GM21423 (cell line): ENCODE data around the gene PANX2.

Experiments
- ATAC-seq: cut with Tn5 transposase; IDR thresholded peaks from one replicate; pipeline ENCODE4 v1.9.1; 2021; ENCODE audit warnings: mild to moderate bottlenecking, moderate library complexity; ENCODE audit not compliant: unreplicated experiment

The PANX2 gene

DNA sequence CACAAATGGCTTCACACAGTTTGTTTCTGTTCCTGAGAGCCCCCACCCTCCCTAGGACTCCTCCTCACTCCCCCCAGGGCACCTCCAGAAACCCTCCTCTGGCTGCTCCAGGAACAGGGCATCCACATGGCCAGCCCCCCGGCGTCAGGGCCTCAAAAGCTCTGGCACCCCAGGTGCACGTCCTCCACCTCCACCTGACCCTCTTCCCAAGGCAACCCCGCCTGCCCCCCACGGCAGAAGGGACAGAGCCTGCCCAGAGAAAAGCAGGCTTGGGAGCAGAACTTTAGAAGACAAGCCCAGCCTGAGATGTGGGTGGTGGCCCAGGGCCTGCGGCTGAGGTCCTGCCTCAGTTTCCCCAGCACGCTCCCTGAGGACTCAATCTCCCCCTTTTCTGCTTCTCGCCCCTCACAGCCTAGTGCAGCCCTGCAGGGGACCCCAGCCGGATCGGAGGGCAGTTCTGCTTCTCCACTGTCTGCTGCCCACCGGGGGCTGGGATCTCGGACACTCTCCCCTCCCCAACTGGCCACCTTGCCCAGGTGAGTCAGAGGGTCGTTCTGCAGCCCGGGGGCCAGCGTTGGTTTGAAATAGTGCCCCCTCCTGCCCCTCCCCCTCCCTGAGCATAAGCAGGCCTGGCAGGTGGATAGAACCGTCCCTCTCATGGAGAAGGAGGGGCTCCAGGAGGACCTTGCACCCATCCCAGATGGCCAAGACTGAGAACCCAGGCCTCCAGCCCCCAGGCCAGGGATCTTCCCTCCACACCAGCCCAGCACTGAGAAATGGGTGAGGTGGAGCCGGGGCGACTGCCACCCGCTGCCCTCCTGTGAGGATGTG, 12.8 kb downstream of the PANX2 start:
- ATAC-seq: no peak

DNA sequence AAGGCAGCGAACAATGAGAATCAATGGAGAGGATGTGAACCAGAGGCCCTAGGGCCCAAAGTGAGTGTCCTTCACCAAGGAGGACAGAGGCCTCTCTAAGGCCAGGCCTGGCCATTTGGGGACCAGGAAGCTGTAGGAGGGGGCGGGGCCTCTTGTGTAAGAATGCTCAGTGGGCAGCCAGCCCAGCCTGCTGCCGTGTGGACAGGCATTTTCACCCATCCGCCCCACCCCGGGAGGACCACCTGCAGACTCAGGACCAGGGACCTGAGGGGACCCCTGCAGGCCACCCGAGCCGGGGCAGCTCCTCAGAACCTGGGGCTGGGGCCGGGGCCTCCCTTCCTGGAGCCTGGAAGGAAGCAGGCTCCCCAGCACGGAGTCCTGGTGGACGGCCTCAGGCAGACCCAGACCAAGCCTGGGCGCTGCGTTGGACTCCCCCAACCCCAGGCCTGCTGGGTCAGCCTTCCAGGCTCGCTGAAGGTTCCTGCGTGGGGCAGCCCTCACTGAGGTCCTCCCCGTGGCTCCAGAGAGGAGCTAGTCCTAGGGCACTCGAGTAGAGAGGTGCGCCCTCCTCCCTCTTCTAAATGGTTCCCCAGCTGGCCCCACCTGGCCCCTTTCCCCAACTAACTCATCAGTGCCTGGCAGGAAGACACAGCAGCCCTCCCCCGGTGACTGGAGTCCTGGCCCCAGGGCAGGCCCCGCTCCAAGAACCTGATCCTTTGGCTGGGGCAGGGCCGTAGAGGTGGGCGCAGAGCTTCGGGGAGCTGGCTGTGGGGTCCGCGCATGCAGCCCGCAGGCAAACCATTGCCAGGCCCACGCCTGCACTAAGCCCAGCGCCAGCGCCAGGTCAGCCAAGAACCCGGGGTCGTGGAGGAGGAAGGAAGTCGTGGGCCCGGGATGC, 13.7 kb downstream of the PANX2 start:
- no peak for ATAC-seq

DNA sequence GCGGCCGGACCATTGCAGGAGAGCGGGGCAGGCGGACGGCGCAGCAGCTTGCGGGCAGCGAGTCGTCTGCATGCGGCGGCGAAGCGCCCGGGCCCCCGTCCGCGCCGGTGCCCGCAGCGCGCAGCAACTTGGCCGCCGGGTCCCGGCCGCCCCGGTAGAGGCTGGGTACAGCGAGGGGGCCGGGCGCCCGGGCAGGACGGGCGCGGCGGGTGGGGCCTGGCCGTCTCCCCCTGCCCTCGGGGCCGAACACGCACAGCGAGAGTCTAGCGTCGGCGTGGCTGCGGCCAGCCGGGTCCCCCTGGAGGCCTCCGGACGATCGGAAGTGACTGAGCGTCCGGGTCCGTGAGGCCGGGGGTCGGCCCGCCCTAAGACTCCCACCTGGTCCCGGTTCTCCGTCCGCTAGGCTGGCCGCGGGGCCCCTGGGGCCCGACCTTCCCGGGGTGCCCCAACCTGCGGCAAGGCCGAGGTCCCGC, 14.4 kb downstream of the PANX2 start:
- ATAC-seq: no peak

DNA sequence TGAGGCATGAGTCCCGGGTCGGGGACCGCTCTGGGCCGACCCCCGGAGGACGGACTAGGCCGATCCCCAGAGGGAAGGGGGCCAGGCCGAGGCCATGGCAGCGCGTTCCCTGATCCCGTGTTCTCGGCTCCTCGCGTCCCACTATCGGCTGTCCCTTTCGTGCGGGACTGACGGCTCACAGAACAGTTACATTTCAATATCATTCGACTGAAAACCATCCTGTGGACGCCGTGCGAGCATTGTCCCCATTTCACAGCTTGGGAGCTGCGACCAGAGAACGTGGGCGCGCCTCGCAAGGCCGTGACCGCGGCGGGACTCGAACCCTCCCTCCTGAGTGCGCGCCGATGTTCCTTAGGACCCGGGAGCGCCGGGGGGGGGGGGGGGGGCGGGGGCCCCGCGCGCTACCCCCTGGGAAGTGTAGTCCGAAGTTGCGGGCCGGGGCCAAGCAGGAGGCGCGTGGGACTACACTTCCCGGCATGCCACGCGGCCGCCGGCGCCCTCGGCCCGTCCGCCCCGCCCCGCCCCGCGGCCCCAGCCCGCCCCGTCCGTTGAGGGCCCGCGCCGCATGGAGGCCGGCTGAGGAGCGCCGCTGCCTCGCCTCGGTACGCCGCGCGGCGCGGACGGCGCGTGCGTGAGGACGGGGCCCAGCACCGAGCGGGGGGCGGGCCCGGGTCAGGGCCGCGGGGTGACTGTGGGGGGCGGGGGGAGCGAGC, 15.0 kb downstream of the PANX2 start, which contains the start of gene TRABD:
Gene TRABD, plus strand, starts transcription at position 539 of the 713 bp plus-strand sequence. CDS start 7,148 bp downstream, outside the sequence.
- peak; percentile 39 for ATAC-seq

DNA sequence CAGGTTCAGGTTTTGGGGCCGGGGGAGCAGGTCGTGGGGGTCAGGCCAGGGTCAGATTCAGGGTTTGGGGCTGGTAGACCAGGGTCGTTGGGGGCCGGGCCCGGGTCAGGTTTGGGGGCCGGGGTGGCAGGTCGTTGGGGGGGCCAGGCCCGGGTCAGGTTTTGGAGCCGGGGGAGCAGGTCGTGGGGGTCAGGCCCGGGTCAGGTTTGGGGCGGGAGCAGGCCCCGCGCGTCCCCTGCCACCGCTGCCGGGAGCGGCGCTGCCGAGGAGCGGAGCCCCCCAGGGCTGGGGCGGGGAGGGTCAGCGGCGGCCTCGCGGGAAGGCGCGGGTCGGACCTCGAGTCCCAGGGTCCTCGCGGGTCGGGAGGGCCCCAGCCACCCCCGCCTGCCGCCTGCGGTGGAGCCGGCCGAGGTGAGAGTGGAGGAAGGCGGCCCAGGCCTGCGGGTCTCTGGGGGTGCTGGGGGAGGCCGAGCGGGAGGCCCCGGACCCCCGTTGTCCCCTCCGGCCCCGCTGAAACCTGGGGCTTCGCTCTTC, 15.7 kb downstream of the PANX2 start:
- ATAC-seq: no peak

DNA sequence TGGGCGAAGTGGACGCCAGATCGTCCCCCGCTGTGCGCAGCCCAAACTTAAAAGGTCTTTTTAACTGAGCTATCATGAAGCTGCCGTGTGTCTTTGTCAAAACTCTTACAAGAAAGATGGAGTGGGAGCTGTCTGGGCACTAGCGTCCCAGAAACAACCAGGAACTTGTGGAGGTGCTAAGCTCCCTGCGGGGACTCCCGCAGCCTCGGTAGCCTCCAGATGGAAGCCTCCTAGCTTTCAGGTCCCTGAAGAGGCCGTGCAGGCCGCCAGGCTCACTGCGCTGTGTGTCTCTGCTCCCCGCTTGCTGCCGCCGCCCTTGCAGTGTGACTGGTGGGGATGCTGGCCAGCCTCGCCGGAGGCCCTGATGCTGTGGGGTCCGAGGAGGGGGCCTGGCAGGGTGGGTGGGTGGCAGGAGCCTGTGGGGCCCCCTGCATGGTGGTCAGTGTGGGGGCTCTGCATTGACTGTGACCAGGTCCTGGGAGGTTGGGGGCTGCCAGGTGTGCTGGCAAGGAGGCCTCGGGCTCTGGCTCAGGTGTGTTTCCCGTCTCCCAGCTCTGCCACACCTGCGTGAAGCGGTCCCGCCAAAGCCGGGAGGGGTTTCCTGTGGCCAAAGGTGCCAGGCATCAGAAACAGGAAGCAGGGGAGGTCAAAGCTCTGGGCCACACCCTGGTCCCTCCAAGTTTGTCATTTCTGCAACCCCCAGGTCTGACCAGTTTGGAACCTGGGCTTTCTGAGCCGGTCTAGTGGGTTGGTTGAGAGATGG, 16.4 kb downstream of the PANX2 start:
- no peak for ATAC-seq

DNA sequence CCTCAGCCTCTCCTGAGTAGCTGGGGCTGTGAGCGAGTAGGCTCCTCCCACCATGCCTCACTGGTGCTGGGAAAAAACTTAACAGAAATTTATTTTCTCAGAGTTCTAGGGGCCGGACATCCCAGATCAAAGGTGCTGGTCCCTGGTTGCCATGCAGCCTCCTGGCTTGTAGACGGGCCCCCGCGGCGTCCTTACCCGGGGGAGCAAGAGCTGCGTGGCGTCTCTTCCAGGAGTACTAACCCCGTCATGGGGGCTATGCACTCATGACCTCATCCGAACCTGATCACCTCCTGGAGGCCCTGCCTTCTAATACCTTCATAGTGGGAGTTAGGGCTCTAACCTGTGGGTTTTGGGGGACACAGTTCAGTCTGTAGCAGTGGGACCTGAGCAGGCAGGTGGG, 17.8 kb downstream of the PANX2 start:
- no peak for ATAC-seq

DNA sequence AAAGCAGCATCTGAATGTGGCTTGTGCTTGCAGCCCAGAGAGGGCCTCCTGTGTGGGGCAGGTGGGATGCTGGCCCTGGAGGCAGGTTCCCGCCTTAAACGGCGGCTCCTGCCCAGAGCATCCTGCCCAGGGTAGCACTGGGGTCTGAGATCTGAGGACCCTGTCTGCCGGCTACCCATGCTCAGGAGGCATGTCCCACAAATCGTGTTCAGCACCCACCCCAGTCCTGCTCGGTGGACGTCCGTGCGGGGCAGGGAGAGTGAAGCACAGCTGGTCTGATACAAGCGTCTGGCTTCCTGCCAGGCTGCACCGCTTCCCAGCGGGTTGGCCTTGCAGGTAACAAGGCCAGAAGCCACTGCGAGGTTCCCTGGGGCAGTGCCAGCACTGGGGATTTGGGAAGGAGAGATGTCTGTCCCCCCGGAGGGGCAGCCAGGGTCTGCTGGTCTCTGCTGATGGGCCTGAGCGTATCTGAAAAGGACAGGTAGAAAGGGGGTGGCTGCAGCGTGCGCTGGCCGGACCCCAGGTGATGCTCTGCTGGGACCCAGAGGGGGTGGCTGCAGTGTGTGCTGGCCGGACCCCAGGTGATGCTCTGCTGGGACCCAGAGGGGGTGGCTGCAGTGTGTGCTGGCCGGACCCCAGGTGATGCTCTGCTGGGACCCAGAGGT, 18.8 kb downstream of the PANX2 start:
- no peak for ATAC-seq

DNA sequence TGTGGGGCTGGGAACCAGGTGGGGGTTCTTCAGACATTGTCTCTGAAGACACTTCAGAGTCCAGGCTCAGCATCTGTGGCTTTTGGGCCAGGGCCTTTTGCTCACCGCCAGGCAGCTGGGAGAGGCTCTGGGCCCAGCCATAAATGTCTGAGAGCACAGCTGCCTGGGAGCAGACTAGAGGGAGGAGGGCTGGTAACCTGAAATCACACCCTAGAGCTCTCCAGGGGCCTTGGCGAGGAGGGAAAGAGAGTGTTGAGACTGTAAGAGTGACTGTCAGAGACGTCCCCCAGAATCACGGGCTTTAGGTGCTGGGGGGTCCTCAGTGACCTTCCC, 19.3 kb downstream of the PANX2 start:
- peak; percentile 0 for ATAC-seq

DNA sequence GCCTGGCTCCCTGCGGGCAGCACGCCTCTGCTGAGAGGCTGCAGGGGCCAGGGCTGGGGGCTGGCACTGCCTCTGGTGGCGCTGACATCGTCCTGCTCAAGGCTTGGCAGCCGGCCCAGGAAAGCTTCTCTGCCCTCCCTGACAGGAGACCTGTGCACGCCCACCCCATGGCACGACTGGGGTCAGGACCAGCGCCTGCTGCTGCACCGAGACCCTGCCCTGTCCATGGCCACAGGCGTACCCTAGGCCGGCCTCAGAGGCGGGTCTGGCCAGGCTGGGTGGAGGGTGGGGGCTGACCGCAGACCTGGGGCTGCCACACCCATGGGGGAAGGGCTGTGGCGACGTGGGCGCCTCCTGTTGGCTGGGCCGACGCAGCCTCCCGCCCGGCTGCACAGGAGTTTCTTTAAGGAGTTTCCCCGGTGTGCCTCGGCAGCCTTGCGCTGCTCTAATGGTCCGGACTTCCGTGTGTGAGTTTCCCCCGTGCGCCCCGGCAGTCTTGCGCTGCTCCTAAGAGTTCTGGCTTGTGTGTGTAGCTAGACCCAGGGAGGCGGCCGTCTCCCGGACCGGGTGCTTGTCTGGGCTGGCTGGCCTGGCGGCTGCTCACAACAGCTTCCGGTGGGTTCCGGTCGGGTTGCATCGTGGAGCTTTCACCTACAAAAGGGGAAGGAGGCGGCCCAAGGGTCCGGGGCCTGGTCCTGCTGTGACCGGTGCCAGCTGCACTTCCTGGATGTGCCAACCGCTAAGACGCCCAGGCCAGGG, 19.8 kb downstream of the PANX2 start:
- peak; percentile 38 for ATAC-seq

DNA sequence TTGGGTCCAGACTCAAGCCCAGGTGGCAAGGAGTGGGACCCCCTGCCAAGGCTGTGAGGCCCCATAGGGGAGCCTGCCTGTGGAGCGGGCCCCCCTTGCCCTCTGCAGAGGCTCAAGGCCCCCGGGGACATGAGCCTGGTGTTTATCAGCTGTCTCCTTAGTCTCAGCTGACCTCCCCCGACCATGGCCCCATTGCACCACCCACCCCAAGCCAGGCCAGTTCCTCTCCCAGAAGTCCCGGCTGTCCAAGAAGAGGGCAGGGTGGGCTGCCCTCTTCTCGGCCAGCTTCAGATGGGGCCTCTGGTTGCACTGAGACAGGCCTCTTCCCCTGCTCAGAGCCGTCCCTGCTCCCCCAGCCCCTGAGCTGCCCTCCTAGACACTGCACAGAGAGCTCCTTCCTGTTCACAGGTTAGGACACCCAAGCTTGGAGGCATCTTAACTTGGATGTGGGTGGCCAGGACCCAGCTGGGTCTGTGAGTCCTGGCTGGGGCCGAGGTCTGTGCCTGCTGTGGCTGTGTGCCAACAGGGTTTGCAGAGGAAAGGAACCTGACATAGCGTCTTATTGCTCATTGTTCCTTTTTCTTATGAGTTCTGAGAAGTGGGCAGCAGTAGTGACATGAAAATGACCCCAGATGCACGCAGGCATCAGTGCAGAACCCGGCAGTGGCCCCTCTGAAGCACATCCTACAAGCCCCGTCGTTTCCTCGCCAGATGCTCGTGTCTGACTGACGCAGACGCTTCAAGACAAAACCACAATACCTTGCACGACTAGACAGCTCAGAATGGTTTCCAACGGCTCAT, 20.6 kb downstream of the PANX2 start:
- peak; percentile 36 for ATAC-seq

DNA sequence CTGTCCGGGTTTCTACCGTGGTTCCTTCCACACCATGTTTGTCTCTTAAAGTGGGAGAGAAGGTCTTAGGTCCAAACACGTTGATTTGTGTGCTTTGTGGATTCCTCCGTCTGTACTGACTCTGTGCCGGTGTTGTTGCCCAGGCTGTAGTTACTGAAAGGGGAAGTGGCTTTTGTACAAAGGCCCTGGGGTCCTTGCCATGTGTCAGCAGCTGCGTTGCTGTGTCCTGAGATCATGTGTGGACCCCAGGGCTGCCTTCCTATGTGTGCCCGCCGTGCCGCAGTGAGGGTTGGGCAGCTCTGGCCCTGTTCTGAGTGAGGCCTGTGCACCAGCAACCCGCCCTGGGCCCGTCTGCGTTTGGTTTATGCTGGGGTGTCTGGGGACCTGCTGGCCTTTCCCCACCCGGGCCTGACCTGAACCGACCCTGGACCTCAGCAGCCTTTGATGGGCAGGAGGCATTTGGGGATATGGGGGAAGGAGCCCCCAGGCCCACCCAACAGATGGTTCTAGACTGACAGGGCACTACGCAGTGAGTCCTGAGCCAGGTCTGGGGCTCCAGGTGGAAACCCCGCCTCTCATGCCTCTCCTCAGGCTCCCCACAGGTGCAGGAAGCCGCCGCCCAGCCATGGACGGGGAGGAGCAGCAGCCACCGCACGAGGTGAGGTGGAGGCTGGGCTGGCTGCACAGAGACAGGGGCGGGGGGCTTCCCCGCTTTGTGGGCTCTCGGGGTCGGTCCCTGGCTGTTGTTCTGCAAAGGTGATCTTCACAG, 22.1 kb downstream of the PANX2 start:
- no peak for ATAC-seq

DNA sequence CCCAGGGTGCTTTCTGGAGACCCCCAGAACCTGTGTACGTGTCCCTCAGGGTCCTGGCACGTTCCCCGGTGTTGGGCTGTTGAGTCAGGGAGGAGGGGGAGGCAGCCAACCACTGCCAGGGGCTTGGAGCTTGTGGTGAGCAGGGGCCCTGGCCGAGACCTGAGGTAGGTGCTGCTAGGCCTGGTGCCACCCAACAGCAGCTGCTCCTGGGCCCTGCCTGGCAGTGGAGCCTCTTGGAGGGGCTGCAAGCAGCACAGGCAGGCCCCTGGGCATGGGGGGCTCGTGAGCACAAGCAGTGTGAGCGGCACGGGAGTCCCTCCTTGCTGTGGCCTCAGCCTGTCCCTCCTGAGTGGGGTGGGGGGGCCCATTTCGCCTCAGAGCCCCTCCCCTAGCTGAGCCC, 23.1 kb downstream of the PANX2 start:
- ATAC-seq: no peak

DNA sequence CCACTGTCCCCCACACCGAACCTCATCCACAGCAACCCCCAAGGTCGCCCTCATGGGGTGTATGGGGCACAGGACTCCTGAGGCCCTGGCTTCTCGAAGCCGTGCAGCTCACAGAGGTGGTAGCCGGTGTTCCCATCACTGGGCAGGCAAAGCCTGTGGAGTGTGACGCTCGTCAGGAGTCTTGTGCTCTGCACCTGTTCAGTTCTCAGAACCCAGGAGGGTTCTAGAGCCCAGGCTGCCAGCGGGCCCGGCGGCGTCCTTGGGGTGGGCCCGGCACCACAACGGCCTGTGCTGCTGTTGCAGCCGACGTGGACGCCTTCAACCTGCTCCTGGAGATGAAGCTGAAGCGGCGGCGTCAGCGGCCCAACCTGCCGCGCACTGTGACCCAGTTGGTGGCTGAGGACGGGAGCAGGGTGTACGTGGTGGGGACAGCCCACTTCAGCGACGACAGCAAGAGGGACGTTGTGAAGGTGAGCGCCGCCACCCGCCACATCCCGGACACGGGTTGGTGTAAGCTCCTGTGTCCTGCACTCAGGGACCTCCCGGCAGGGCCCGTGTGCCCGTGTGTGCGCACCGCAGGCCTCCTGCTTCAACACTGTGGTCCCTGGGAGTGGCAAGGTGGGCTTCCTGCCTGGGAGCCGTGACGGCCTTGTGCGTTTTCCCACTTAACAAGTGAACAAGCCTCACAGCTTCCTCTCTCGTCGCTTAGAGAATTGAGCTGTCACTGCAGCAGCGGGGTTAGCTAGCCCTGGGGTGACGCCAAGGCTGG, 23.7 kb downstream of the PANX2 start:
- no peak for ATAC-seq

DNA sequence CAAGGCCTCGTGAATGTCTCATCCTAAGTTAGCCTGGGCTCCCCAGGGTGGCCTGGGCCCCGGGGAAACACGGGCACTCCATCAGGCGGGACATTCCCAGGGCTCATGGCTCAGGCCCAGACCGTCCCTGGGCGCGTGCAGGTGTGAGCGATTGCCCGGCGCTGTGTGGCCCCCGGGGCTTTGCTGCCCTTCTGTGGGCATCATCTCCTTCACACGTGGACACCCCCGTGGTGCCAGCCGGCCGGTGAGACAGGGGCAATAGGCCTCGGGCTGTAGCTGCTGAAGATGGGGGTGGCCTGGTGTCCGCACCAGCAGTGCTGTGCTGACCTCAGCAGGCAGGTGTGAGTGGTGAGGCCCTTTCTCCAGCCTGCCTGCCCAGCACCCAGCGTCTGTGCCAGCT, 25.7 kb downstream of the PANX2 start:
- ATAC-seq: no peak

DNA sequence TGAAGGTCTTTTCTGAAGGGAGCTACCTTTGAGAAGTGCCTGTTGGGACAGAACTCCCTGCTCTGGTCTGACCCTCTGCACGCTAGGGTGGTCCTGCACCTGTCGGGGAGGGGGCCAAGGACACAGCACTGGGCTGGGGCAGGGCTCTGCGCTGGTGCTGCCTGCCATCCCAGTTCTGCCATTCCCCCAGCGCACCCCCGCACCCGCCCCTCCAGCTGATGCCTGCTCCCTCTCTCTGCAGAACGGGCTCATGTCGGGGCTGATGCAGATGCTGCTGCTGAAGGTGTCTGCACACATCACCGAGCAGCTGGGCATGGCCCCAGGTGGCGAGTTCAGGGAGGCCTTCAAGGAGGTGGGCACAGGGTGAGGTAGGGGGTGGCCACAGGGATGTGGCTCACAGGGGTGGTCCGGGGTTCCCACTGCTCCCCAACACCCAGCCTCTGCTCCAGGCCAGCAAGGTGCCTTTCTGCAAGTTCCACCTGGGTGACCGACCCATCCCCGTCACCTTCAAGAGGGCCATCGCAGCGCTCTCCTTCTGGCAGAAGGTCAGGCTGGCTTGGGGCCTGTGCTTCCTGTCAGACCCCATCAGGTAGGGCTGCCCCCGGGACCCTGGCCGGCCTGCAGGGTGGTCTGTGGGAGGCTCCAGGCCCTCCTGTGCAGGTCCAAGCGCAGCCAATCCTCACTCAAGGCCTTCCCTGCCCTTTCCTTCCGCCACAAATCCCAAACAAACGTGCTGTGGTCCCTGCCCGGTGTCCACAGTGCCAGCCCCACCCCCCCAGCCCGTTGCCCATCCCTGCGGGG, 26.7 kb downstream of the PANX2 start:
- no peak for ATAC-seq
